Fibroblast of the aortic adventitia (primary cell): ENCODE results near the gene PPARA. TPM values are rescaled to one million over a fixed set of nuclear protein-coding genes. Genes with fewer than 3 reads are reported as not detected.
A peak's percentile ranks its signal among the peaks of the same experiment; 100 is the strongest.

Source experiments
- DNase-seq: peaks from one replicate; pipeline ENCODE4 v3.0.0-alpha.2; 2010; ENCODE audit warnings: low read depth
- H3K4me3 ChIP-seq: 2 replicates; pipeline ENCODE4 v1.5.1; 2011; ENCODE audit warnings: low read depth, mild to moderate bottlenecking, control low read depth, low read length, moderate library complexity
- CTCF ChIP-seq: IDR thresholded peaks from 2 replicates; pipeline ENCODE4 v1.5.1; 2011; ENCODE audit warnings: mild to moderate bottlenecking, low read length, control low read depth, inconsistent platforms; ENCODE audit not compliant: insufficient read depth
- total RNA-seq: library from RNA; depleted of rRNA; stranded (reverse); fragments of >200 nt; gene quantifications from 2 replicates; pipeline ENCODE4 v1.2.3, GENCODE V29; 2012; ENCODE audit warnings: low replicate concordance

The PPARA gene
- 13.4 and 24.4 TPM in 2 replicates for total RNA-seq

- H3K4me3 ChIP-seq: peak within 1 kb of the TSS; percentile 83
- no peak for TF ChIP-seq CTCF
- peak; percentile 65 for DNase-seq
Measured at GRCh38 chr22:46150034-46150654, at the start of gene PPARA. TSS of gene PPARA (plus strand) at chr22:46150526. CDS start at chr22:46198384, 47,858 bp downstream.

- DNase-seq: no peak
- no peak overlapping the region for H3K4me3 ChIP-seq
- no peak for TF ChIP-seq CTCF
Measured at GRCh38 chr22:46102159-46102558, 48.2 kb upstream of the PPARA start.

- no peak for TF ChIP-seq CTCF
- DNase-seq: no peak
- no peak overlapping the region for H3K4me3 ChIP-seq
Measured at GRCh38 chr22:46102752-46103151, 47.6 kb upstream of the PPARA start.

GRCh38 chr22:46103181-46103580 lies 47.1 kb upstream of the PPARA start:
- no peak overlapping the region for H3K4me3 ChIP-seq
- TF ChIP-seq CTCF: no peak

GRCh38 chr22:46103664-46104063 lies 46.7 kb upstream of the PPARA start:
- DNase-seq: no peak
- no peak for TF ChIP-seq CTCF
- H3K4me3 ChIP-seq: no peak overlapping the region

More at GRCh38 chr22:46103181-46103580, 47.1 kb upstream of the PPARA start:
- no peak for DNase-seq

- DNase-seq: no peak
- H3K4me3 ChIP-seq: no peak overlapping the region
- no peak for TF ChIP-seq CTCF
Measured at GRCh38 chr22:46104170-46104880, 46.0 kb upstream of the PPARA start.
